Esophagus squamous epithelium (tissue), 5 donors: ENCODE data around the gene GBX1. TPM values are rescaled to one million over a fixed set of nuclear protein-coding genes. Genes with fewer than 3 reads are reported as not detected.

Experiments used
- DNase-seq: peaks from one replicate; lab custom pipeline; 2025; lab: John Stamatoyannopoulos, UW
- H3K27ac ChIP-seq, 4 donors: fragments of 200-600 bp; sonication (generic); one replicate each; pipeline ENCODE4 v1.5.1; 2016 to 2019; ENCODE audit warnings: mild to moderate bottlenecking in 1 of 4
- H3K27me3 ChIP-seq, 4 donors: fragments of 200-600 bp; sonication (generic); 1 replicate in 3 of 4; 2 replicates in 1 of 4; pipeline versions ENCODE4 v1.5.1 to v1.6.0; 2017 to 2021; ENCODE audit warnings: antibody characterized with exemption in 1 of 4
- H3K36me3 ChIP-seq, 3 donors: fragments of 200-600 bp; sonication (generic); one replicate each; pipeline ENCODE4 v1.5.1; 2016 to 2019
- H3K4me1 ChIP-seq, 3 donors: fragments of 200-600 bp; sonication (generic); one replicate each; pipeline ENCODE4 v1.5.1; 2017 to 2019
- H3K4me3 ChIP-seq, 4 donors: fragments of 200-600 bp; sonication (generic); 1 replicate in 3 of 4; 2 replicates in 1 of 4; pipeline ENCODE4 v1.5.1; 2016 to 2019; ENCODE audit warnings: mild to moderate bottlenecking in 2 of 4, moderate library complexity in 1 of 4
- H3K9me3 ChIP-seq, 3 donors: fragments of 200-600 bp; sonication (generic); one replicate each; pipeline ENCODE4 v1.5.1; 2016 to 2019
- CTCF ChIP-seq, 6 experiments: fragments of 450-650 bp in 4 of 6; fragments of 200-600 bp in 2 of 6; sonication (generic) in 2 of 6; IDR thresholded peaks; one replicate each; pipeline ENCODE4 v1.5.1; 2016 to 2019; ENCODE audit warnings: antibody characterized with exemption in 6 of 6, mild to moderate bottlenecking in 4 of 6, moderate library complexity in 4 of 6
- POLR2A ChIP-seq, 4 donors: fragments of 450-650 bp; IDR thresholded peaks; one replicate each; pipeline ENCODE4 v1.6.1; 2017; ENCODE audit warnings: antibody characterized with exemption in 4 of 4, mild to moderate bottlenecking in 4 of 4, moderate library complexity in 3 of 4
- whole genome bisulfite sequencing, 2 donors: methylation state at CpG; one replicate each; pipeline ENCODE4 v1.1.5; 2018; 5-methylcytosine and 5-hydroxymethylcytosine counted together
- intact Hi-C: fragments of 100-400 bp; cut with DNase I; formaldehyde crosslinking; loops from one replicate; pipeline ENCODE4 v1.15.0; 2022
- total RNA-seq, 4 donors: library from RNA; depleted of rRNA; stranded (reverse); fragments of >200 nt; gene quantifications; one replicate each; pipeline ENCODE4 v1.1.0, GENCODE V29; 2016
- donor health status: DM: yes; HTN: yes; CAD: no.

Gene GBX1
- total RNA-seq, 4 donors from 2014 or later: not detected

- Histone ChIP-seq H3K36me3 (no peaks in the 10 kb centered on the region), H3K4me1 (peaks cover 0 to 3% (median 0%) of the 10 kb centered on the region in 3 donors), H3K9me3 (no peaks in the 10 kb centered on the region), H3K27me3 (peaks cover 0 to 29% (median 0%) of the 10 kb centered on the region in 4 donors), H3K4me3 (no peak overlapping the region), H3K27ac (no peak overlapping the region)
- 40 to 78% methylated on average over 1 to 4 of the region's 7 CpGs for WGBS, 2 donors
- intact Hi-C loops: no loop called here
- TF ChIP-seq CTCF (IDR thresholded peaks at IDR 0.05) (no peak), POLR2A (IDR thresholded peaks at IDR 0.05) (no peak)
- no peak for DNase-seq
These were observed 26.7 kb upstream of the GBX1 start for GRCh38 chr7:151194188-151194587.

- WGBS, 2 donors: 80 to 96% methylated on average over 5 to 8 of the region's 14 CpGs
- no peak overlapping the region for H3K4me3 ChIP-seq
- no peak for DNase-seq
- no peaks in the 10 kb centered on the region for H3K4me1 ChIP-seq
- no peak overlapping the region for H3K27ac ChIP-seq
- peaks cover 0 to 24% (median 0%) of the 10 kb centered on the region in 4 donors for H3K27me3 ChIP-seq
- intact Hi-C loops: no loop called here
- no peaks in the 10 kb centered on the region for H3K9me3 ChIP-seq
- H3K36me3 ChIP-seq: no peaks in the 10 kb centered on the region
- TF ChIP-seq POLR2A (IDR thresholded peaks at IDR 0.05) (no peak), CTCF (IDR thresholded peaks at IDR 0.05) (no peak)
These were observed 25.9 kb upstream of the GBX1 start for GRCh38 chr7:151193203-151193978.

- DNase-seq: no peak
- H3K27me3 ChIP-seq: peaks cover 0 to 35% (median 0%) of the 10 kb centered on the region in 4 donors
- TF ChIP-seq CTCF (IDR thresholded peaks at IDR 0.05) (no peak), POLR2A (IDR thresholded peaks at IDR 0.05) (no peak)
- H3K4me3 ChIP-seq: no peak overlapping the region
- no peaks in the 10 kb centered on the region for H3K9me3 ChIP-seq
- H3K4me1 ChIP-seq: no peaks in the 10 kb centered on the region
- no peak overlapping the region for H3K27ac ChIP-seq
- 80% methylated on average over 1 of the region's 23 CpGs; no CpG with 5 or more reads in 1 of the 2 donors for WGBS, 2 donors
- intact Hi-C loops: no loop called here
- H3K36me3 ChIP-seq: no peaks in the 10 kb centered on the region
These were observed 24.6 kb upstream of the GBX1 start for GRCh38 chr7:151192002-151192539.

- no peak overlapping the region for H3K4me3 ChIP-seq
- DNase-seq: no peak
- peaks cover 0 to 33% (median 0%) of the 10 kb centered on the region in 4 donors for H3K27me3 ChIP-seq
- no peak overlapping the region for H3K27ac ChIP-seq
- no peaks in the 10 kb centered on the region for H3K4me1 ChIP-seq
- no peaks in the 10 kb centered on the region for H3K36me3 ChIP-seq
- no peaks in the 10 kb centered on the region for H3K9me3 ChIP-seq
- no CpG with 5 or more reads among the region's 12 CpGs for WGBS, 2 donors
- TF ChIP-seq CTCF (IDR thresholded peaks at IDR 0.05): no peak
- no peak for TF ChIP-seq POLR2A (IDR thresholded peaks at IDR 0.05)
- intact Hi-C loops: no loop called here
These were observed 24.1 kb upstream of the GBX1 start for GRCh38 chr7:151191544-151191943.

GRCh38 chr7:151189038-151189437, 21.5 kb upstream of the GBX1 start:
- DNase-seq: no peak
- Histone ChIP-seq H3K4me3 (no peak overlapping the region), H3K27me3 (peaks cover 0 to 20% (median 0%) of the 10 kb centered on the region in 4 donors), H3K36me3 (no peaks in the 10 kb centered on the region), H3K27ac (no peak overlapping the region), H3K9me3 (no peaks in the 10 kb centered on the region), H3K4me1 (no peaks in the 10 kb centered on the region)
- 57 to 70% methylated on average over 4 of the region's 4 CpGs for WGBS, 2 donors
- no peak for TF ChIP-seq CTCF (IDR thresholded peaks at IDR 0.05)
- TF ChIP-seq POLR2A (IDR thresholded peaks at IDR 0.05): no peak
- intact Hi-C loops: no loop called here
